MM.1S (cell line): ENCODE measurements around the gene ZFYVE28.

Source experiments
- CTCF ChIP-seq: fragments of 300-600 bp; sonication (generic); IDR thresholded peaks from 2 replicates; pipeline ENCODE4 v1.5.1; 2016; ENCODE audit warnings: antibody characterized with exemption, low read length, mixed read lengths
- EZH2 ChIP-seq: fragments of 300-600 bp; sonication (generic); optimal IDR thresholded peaks from 2 replicates; pipeline ENCODE3; 2017; ENCODE audit warnings: low read depth, mild to moderate bottlenecking, antibody characterized with exemption, low read length, mixed read lengths
- EZH2phosphoT487 ChIP-seq: fragments of 300-600 bp; sonication (generic); IDR thresholded peaks from 2 replicates; pipeline ENCODE4 v1.6.1; 2018; ENCODE audit warnings: antibody characterized with exemption, low read length

- TF ChIP-seq CTCF (no peak), EZH2 (no peak), EZH2phosphoT487 (no peak)
These were observed 24.8 kb upstream of the ZFYVE28 start for GRCh38 chr4:2443061-2443730.
